Measurements from ENCODE around the gene KREMEN1.

Gene KREMEN1

DNA sequence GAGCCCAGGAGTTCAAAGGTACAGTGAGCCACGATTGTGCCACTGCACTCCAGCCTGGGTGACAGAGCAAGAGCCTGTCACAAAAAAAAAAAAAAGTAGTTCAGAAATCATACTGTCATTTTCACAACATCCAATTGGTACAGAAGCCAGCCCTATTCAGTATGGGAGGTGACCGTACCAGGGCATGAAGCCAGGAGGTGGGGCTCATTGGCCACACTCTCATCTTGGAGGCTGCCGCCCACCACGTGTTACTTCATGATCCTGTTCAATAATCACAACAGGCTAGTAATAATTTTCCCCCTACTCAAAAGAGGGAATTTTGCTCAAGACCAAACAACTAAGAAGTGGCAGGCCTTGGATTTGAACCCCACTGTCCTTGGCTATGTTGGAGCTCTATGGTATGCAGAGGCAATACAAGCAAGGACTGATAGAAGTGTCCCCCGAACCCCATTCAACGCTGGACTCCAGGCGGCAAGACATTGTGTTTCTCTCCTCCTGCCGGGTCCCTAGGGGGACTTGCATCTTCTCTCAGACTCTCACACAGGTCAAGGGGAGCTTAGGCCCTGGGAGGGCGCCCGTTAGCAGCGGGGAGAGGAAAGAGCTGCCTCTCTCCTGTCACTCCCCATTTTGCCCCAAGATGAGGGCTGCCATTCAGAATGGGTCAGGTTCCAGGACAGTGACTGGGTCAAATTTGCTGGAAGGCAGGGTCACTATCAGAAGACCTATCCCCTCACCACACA, 92.7 kb downstream of the KREMEN1 start:
- H3K27me3 ChIP-seq (replicated peaks), result no peaks in the 10 kb centered on the region
- TF ChIP-seq, protein P1, sequence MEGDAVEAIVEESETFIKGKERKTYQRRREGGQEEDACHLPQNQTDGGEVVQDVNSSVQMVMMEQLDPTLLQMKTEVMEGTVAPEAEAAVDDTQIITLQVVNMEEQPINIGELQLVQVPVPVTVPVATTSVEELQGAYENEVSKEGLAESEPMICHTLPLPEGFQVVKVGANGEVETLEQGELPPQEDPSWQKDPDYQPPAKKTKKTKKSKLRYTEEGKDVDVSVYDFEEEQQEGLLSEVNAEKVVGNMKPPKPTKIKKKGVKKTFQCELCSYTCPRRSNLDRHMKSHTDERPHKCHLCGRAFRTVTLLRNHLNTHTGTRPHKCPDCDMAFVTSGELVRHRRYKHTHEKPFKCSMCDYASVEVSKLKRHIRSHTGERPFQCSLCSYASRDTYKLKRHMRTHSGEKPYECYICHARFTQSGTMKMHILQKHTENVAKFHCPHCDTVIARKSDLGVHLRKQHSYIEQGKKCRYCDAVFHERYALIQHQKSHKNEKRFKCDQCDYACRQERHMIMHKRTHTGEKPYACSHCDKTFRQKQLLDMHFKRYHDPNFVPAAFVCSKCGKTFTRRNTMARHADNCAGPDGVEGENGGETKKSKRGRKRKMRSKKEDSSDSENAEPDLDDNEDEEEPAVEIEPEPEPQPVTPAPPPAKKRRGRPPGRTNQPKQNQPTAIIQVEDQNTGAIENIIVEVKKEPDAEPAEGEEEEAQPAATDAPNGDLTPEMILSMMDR (IDR thresholded peaks at IDR 0.05; ENCODE audit: low read depth, low read length, missing control alignments), result no peak
- H3K36me3 ChIP-seq (replicated peaks), result no peaks in the 10 kb centered on the region
- H3K27ac ChIP-seq, result no peak overlapping the region
- no peak overlapping the region for H3K4me3 ChIP-seq (ENCODE audit: low read depth, low read length)
- in situ Hi-C loops (cut with HindIII; ENCODE audit: low pct_ligation_motif_present, low sequenced_read_pairs), result no loop called here
- no peak for DNase-seq

DNA sequence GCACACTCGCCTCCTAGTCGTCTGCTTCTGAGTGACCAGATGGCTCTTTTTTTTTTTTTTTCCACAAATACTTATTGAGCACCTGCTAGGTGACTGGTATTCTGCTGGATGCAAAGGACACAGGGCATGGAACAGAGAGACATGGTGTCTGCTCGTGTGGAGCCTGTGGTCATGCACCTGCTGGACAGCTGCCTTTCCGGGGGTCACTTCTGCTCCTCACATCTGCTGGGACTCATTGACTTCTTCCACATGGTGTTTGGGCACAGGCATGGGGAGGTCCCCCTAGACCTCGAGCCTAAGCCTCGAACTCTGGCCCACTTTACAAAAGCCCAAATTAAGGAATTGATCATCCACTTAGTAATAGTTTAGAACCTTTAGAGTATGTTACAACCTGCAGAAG, 93.3 kb downstream of the KREMEN1 start:
- in situ Hi-C loops (cut with HindIII; ENCODE audit: low pct_ligation_motif_present, low sequenced_read_pairs), result no loop called here
- no peaks in the 10 kb centered on the region for H3K36me3 ChIP-seq (replicated peaks)
- H3K27me3 ChIP-seq (replicated peaks), result no peaks in the 10 kb centered on the region
- no peak overlapping the region for H3K4me3 ChIP-seq (ENCODE audit: low read depth, low read length)
- TF ChIP-seq, protein P1 (IDR thresholded peaks at IDR 0.05; ENCODE audit: low read depth, low read length, missing control alignments), result no peak
- H3K27ac ChIP-seq, result no peak overlapping the region
- no peak for DNase-seq

DNA sequence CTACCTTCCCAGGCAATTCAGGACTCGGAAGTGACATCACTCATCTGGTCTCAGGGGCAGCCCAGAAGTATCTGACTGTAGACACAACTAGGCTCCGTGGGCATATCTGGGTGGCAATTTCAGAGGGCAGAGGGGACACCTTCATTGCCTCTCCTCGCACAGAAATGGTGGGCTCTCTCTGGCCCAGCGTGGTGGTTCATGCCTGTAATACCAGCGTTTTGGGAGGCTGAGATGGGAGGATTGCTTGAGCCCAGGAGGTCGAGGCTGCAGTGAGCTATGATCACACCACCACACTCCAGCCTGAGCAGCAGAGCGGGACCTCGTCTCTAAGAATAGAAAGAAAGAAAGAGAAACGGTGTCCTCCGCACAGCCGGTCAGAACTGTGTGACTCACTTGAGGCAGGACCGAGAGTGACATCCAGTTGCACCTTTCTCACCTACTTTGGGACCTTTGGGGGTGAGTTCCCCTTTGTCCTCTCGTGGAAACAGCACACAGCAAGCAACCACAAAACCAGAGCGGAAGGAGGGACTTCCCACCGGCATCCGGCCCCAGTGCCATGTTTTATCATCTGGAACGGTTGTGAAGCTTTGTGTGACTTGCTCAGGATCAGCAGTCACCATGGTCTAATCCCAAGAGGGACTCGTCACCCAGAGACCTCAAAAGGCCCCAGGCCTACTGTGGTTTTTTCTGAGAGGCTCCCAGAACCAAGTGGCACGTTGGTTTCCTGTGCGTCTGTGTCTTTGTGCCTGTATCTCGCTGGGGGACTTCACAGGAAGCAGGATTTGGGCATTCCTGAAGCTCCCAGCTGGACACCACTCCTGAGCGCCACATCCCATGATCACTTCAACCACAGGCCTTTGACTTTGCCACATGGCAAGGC, 94.4 kb downstream of the KREMEN1 start:
- no peak for DNase-seq
- H3K27ac ChIP-seq, result no peak overlapping the region
- H3K36me3 ChIP-seq (replicated peaks), result no peaks in the 10 kb centered on the region
- in situ Hi-C loops (cut with HindIII; ENCODE audit: low pct_ligation_motif_present, low sequenced_read_pairs), result no loop called here
- TF ChIP-seq, protein P1 (IDR thresholded peaks at IDR 0.05; ENCODE audit: low read depth, low read length, missing control alignments), result no peak
- no peaks in the 10 kb centered on the region for H3K27me3 ChIP-seq (replicated peaks)
- H3K4me3 ChIP-seq (ENCODE audit: low read depth, low read length), result no peak overlapping the region

DNA sequence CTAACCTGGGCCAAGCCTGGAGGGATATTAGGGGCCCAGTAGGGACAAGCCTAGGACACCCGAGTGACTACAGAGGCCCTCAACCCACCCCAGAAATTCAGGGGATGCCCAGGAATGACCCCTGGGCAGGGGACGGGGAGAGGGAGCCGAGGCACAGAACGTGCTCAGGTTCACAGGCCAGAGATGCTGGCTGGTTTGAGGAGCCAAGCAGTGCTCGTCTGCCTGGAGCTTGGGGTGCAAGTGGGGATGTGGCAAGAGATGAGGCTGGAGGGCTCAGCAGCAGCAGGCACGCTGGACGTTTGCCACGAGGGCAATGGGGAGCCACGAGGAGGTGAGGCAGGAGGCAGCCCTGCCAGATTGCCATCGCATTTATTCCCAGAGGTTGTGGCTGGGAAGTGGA, 98.9 kb downstream of the KREMEN1 start:
- in situ Hi-C loops (cut with HindIII; ENCODE audit: low pct_ligation_motif_present, low sequenced_read_pairs), result no loop called here
- Histone ChIP-seq H3K36me3 (replicated peaks) (no peaks in the 10 kb centered on the region), H3K27me3 (replicated peaks) (no peaks in the 10 kb centered on the region), H3K4me3 (ENCODE audit: low read depth, low read length) (no peak overlapping the region), H3K27ac (no peak overlapping the region)
- TF ChIP-seq, protein P1 (IDR thresholded peaks at IDR 0.05; ENCODE audit: low read depth, low read length, missing control alignments), result no peak
- DNase-seq, result no peak

DNA sequence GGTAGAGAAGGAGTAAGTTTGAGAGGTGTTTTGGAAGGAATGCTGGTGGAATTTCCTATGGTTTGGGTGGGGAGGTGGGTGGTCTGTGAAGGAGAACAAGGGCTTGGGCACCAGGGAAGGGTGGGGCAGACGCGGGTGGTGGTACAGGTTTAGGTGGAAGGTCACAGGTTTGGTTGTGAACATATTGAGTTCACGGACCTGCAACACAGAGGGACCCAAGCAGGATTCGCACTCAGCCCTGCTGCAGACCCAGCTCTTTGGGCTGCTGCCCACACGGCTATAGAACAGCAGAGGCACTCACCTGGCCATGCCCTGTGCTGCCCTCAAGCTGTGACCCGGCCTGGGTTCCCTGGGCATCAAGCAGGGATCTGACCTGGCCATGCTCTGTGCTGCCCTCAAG, 99.4 kb downstream of the KREMEN1 start:
- TF ChIP-seq, protein P1 (IDR thresholded peaks at IDR 0.05; ENCODE audit: low read depth, low read length, missing control alignments), result no peak
- H3K4me3 ChIP-seq (ENCODE audit: low read depth, low read length), result no peak overlapping the region
- no peak overlapping the region for H3K27ac ChIP-seq
- no peak for DNase-seq
- in situ Hi-C loops (cut with HindIII; ENCODE audit: low pct_ligation_motif_present, low sequenced_read_pairs), result no loop called here
- H3K36me3 ChIP-seq (replicated peaks), result no peaks in the 10 kb centered on the region
- no peaks in the 10 kb centered on the region for H3K27me3 ChIP-seq (replicated peaks)

Measured in brain microvascular endothelial cell (primary cell).